ENCODE results near the gene HHAT. TPM values are rescaled to one million over a fixed set of nuclear protein-coding genes. Genes with fewer than 3 reads are reported as not detected.

Gene HHAT
- polyA plus RNA-seq, 3 donors: 13.8 to 16.3 (median 15.2) TPM

GRCh38 chr1:210531475-210532222 is 202.9 kb downstream of the HHAT start:
- DNase-seq (ENCODE audit: low read depth in 3 of 3, low spot score in 2 of 3): no peak

GRCh38 chr1:210532223-210532598 is 203.5 kb downstream of the HHAT start:
- no peak for DNase-seq (ENCODE audit: low read depth in 3 of 3, low spot score in 2 of 3)

- no peak for DNase-seq (ENCODE audit: low read depth in 3 of 3, low spot score in 2 of 3)
Measured at GRCh38 chr1:210535761-210536160, 207.1 kb downstream of the HHAT start.

- no peak for DNase-seq (ENCODE audit: low read depth in 3 of 3, low spot score in 2 of 3)
Measured at GRCh38 chr1:210536254-210536961, 207.7 kb downstream of the HHAT start.

GRCh38 chr1:210540288-210540687 is 211.6 kb downstream of the HHAT start:
- no peak for DNase-seq (ENCODE audit: low read depth in 3 of 3, low spot score in 2 of 3)

- no peak for DNase-seq (ENCODE audit: low read depth in 3 of 3, low spot score in 2 of 3)
Measured at GRCh38 chr1:210541680-210542358, 213.1 kb downstream of the HHAT start.

- no peak for DNase-seq (ENCODE audit: low read depth in 3 of 3, low spot score in 2 of 3)
Measured at GRCh38 chr1:210551899-210552298, 223.2 kb downstream of the HHAT start.

GRCh38 chr1:210553711-210554110 is 225.0 kb downstream of the HHAT start:
- DNase-seq (ENCODE audit: low read depth in 3 of 3, low spot score in 2 of 3): no peak

- no peak for DNase-seq (ENCODE audit: low read depth in 3 of 3, low spot score in 2 of 3)
Measured at GRCh38 chr1:210554382-210554781, 225.7 kb downstream of the HHAT start.

- DNase-seq (ENCODE audit: low read depth in 3 of 3, low spot score in 2 of 3): no peak
Measured at GRCh38 chr1:210556475-210556874, 227.8 kb downstream of the HHAT start.

GRCh38 chr1:210557426-210558077 is 228.8 kb downstream of the HHAT start:
- DNase-seq (ENCODE audit: low read depth in 3 of 3, low spot score in 2 of 3): no peak

GRCh38 chr1:210558302-210558701 is 229.6 kb downstream of the HHAT start:
- DNase-seq (ENCODE audit: low read depth in 3 of 3, low spot score in 2 of 3): no peak

GRCh38 chr1:210565306-210565705 is 236.6 kb downstream of the HHAT start:
- DNase-seq (ENCODE audit: low read depth in 3 of 3, low spot score in 2 of 3): no peak

- no peak for DNase-seq (ENCODE audit: low read depth in 3 of 3, low spot score in 2 of 3)
Measured at GRCh38 chr1:210568631-210569030, 239.9 kb downstream of the HHAT start.

- no peak for DNase-seq (ENCODE audit: low read depth in 3 of 3, low spot score in 2 of 3)
Measured at GRCh38 chr1:210570116-210570515, 241.4 kb downstream of the HHAT start.

- no peak for DNase-seq (ENCODE audit: low read depth in 3 of 3, low spot score in 2 of 3)
Measured at GRCh38 chr1:210571356-210572284, 242.9 kb downstream of the HHAT start.

GRCh38 chr1:210573141-210573540 is 244.4 kb downstream of the HHAT start:
- no peak for DNase-seq (ENCODE audit: low read depth in 3 of 3, low spot score in 2 of 3)

- DNase-seq (ENCODE audit: low read depth in 3 of 3, low spot score in 2 of 3): no peak
Measured at GRCh38 chr1:210582205-210582970, 253.7 kb downstream of the HHAT start.

- peak; percentile 45 to 63 (median 53) for DNase-seq (ENCODE audit: low read depth in 3 of 3, low spot score in 2 of 3)
Measured at GRCh38 chr1:210584439-210585113, 255.9 kb downstream of the HHAT start.

Measured in right renal cortex interstitium (tissue), 3 donors.